Astrocyte (in vitro differentiated cells and primary cell): ENCODE results near the gene IRGQ. TPM values are rescaled to one million over a fixed set of nuclear protein-coding genes. Genes with fewer than 3 reads are reported as not detected.

Experiments used
- DNase-seq: peaks from one replicate; pipeline ENCODE4 v3.0.0-alpha.2; 2010; ENCODE audit warnings: low read depth
- FAIRE-seq: peaks from 2 replicates; lab custom pipeline; 2011; peaks lifted over from hg19 to GRCh38; lab: Jason Lieb, UNC
- H2AFZ ChIP-seq: 2 replicates; pipeline ENCODE4 v1.6.0; 2012; ENCODE audit warnings: low read depth, low read length, inconsistent platforms
- H3K27ac ChIP-seq: 2 replicates; pipeline ENCODE4 v1.5.1; 2011; ENCODE audit warnings: low read depth, low read length, inconsistent platforms
- H3K27me3 ChIP-seq: 2 replicates; pipeline ENCODE4 v1.6.0; 2011; ENCODE audit warnings: low read length, inconsistent platforms; ENCODE audit not compliant: insufficient read depth
- H3K36me3 ChIP-seq: 2 replicates; pipeline ENCODE4 v1.5.1; 2011; ENCODE audit warnings: low read length, inconsistent platforms; ENCODE audit not compliant: insufficient read depth
- H3K4me1 ChIP-seq: 2 replicates; pipeline ENCODE4 v1.5.1; 2011; ENCODE audit warnings: low read length, inconsistent platforms; ENCODE audit not compliant: insufficient read depth
- H3K4me2 ChIP-seq: 2 replicates; pipeline ENCODE4 v1.6.0; 2012; ENCODE audit warnings: low read length, inconsistent platforms
- H3K4me3 ChIP-seq: 2 replicates; pipeline ENCODE4 v1.5.1; 2011; ENCODE audit warnings: low read depth, mild to moderate bottlenecking, low read length, inconsistent platforms; ENCODE audit not compliant: insufficient read depth
- H3K79me2 ChIP-seq: 2 replicates; pipeline ENCODE4 v1.6.0; 2012; ENCODE audit warnings: mild to moderate bottlenecking, low read length, inconsistent platforms; ENCODE audit not compliant: insufficient read depth
- H3K9ac ChIP-seq: 2 replicates; pipeline ENCODE4 v1.6.0; 2012; ENCODE audit warnings: mild to moderate bottlenecking, low read length, inconsistent platforms
- H3K9me3 ChIP-seq: 2 replicates; pipeline ENCODE4 v1.5.1; 2012; ENCODE audit warnings: low read depth, mild to moderate bottlenecking, low read length, inconsistent platforms; ENCODE audit not compliant: insufficient read depth
- H4K20me1 ChIP-seq: 2 replicates; pipeline ENCODE4 v1.6.0; 2012; ENCODE audit warnings: low read length, inconsistent platforms; ENCODE audit not compliant: insufficient read depth
- H3K27ac Mint-ChIP-seq: one replicate; pipeline ENCODE4 v1.8.0; 2021; ENCODE audit warnings: mild to moderate bottlenecking, mixed read lengths; ENCODE audit not compliant: unreplicated experiment
- H3K27me3 Mint-ChIP-seq: one replicate; pipeline ENCODE4 v1.8.0; 2021; ENCODE audit warnings: low read depth, mixed read lengths; ENCODE audit not compliant: unreplicated experiment
- H3K36me3 Mint-ChIP-seq: one replicate; pipeline ENCODE4 v1.8.0; 2021; ENCODE audit warnings: low read depth, mixed read lengths; ENCODE audit not compliant: unreplicated experiment
- H3K4me1 Mint-ChIP-seq: one replicate; pipeline ENCODE4 v1.8.0; 2021; ENCODE audit warnings: low read depth, mixed read lengths; ENCODE audit not compliant: unreplicated experiment
- H3K4me3 Mint-ChIP-seq: one replicate; pipeline ENCODE4 v1.8.0; 2021; ENCODE audit warnings: mild to moderate bottlenecking, moderate library complexity, mixed read lengths; ENCODE audit not compliant: unreplicated experiment
- H3K9me3 Mint-ChIP-seq: one replicate; pipeline ENCODE4 v1.8.0; 2021; ENCODE audit warnings: mild to moderate bottlenecking, mixed read lengths; ENCODE audit not compliant: unreplicated experiment
- EZH2 ChIP-seq: IDR thresholded peaks from 2 replicates; pipeline ENCODE4 v1.6.1; 2012; ENCODE audit warnings: mild to moderate bottlenecking, low read length, inconsistent platforms; ENCODE audit not compliant: insufficient read depth
- total RNA-seq: library from RNA; stranded (reverse); gene quantifications from 2 replicates; pipeline ENCODE4 v1.2.1, GENCODE V29; 2021
- TF ChIP-seq, protein P1 (sequence below): IDR thresholded peaks from 2 replicates; pipeline ENCODE4 v1.5.1; 2011; ENCODE audit warnings: low read depth, mild to moderate bottlenecking, inconsistent platforms, low read length, moderate library complexity; ENCODE audit not compliant: insufficient read depth

IRGQ gene
- total RNA-seq, 1 donor from 2014 or later: 60.7 TPM

GRCh38 chr19:43569657-43570056, 26.3 kb downstream of the IRGQ start:
- no peak for FAIRE-seq
- H3K79me2 ChIP-seq: peaks cover 25% of the 10 kb centered on the region
- no peaks in the 10 kb centered on the region for H3K27me3 ChIP-seq
- DNase-seq: no peak
- Mint-ChIP-seq H3K9me3 (no peaks in the 10 kb centered on the region), H3K27me3 (no peaks in the 10 kb centered on the region), H3K4me1 (no peaks in the 10 kb centered on the region), H3K4me3 (no peak overlapping the region), H3K36me3 (peaks cover 1% of the 10 kb centered on the region), H3K27ac (no peak overlapping the region)
- H2AFZ ChIP-seq: no peak overlapping the region
- H4K20me1 ChIP-seq: peaks cover 12% of the 10 kb centered on the region
- H3K4me3 ChIP-seq: no peak overlapping the region
- H3K4me1 ChIP-seq: peaks cover 4% of the 10 kb centered on the region
- no peak for TF ChIP-seq EZH2
- TF ChIP-seq, protein P1, sequence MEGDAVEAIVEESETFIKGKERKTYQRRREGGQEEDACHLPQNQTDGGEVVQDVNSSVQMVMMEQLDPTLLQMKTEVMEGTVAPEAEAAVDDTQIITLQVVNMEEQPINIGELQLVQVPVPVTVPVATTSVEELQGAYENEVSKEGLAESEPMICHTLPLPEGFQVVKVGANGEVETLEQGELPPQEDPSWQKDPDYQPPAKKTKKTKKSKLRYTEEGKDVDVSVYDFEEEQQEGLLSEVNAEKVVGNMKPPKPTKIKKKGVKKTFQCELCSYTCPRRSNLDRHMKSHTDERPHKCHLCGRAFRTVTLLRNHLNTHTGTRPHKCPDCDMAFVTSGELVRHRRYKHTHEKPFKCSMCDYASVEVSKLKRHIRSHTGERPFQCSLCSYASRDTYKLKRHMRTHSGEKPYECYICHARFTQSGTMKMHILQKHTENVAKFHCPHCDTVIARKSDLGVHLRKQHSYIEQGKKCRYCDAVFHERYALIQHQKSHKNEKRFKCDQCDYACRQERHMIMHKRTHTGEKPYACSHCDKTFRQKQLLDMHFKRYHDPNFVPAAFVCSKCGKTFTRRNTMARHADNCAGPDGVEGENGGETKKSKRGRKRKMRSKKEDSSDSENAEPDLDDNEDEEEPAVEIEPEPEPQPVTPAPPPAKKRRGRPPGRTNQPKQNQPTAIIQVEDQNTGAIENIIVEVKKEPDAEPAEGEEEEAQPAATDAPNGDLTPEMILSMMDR: no peak
- H3K27ac ChIP-seq: no peak overlapping the region
- no peak overlapping the region for H3K4me2 ChIP-seq
- H3K9ac ChIP-seq: no peak overlapping the region
- no peaks in the 10 kb centered on the region for H3K9me3 ChIP-seq
- peaks cover 5% of the 10 kb centered on the region for H3K36me3 ChIP-seq

DNA sequence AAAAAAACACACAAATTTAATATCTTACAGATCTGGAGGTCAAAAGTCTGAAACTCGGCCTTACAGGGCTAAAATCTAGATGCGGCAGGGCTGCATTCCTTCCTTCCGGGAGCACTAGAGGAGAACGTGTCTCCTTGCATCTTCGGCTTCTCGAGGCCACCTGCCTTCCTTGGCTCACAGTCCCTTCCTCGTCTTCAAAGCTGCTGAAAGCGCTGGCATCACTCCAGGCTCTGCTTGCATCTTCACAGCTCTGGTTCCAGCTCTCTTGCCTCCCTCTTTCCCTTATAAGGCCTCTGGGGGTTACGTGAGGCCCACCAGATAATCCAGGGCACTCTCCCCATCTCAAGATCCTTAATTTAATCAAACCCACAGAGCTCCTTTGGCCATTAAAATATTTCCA, 31.1 kb downstream of the IRGQ start:
- TF ChIP-seq EZH2: no peak
- TF ChIP-seq, protein P1: no peak
- Mint-ChIP-seq H3K27me3 (no peaks in the 10 kb centered on the region), H3K27ac (peak overlapping the region; percentile 27), H3K9me3 (peaks cover 2% of the 10 kb centered on the region), H3K4me3 (no peak overlapping the region), H3K4me1 (peaks cover 7% of the 10 kb centered on the region), H3K36me3 (peaks cover 15% of the 10 kb centered on the region)
- peaks cover 11% of the 10 kb centered on the region for H3K4me1 ChIP-seq
- H3K27me3 ChIP-seq: no peaks in the 10 kb centered on the region
- DNase-seq (no peak), FAIRE-seq (no peak)
- peaks cover 7% of the 10 kb centered on the region for H3K79me2 ChIP-seq
- H3K9ac ChIP-seq: no peak overlapping the region
- peaks cover 6% of the 10 kb centered on the region for H3K36me3 ChIP-seq
- H3K4me2 ChIP-seq: no peak overlapping the region
- no peak overlapping the region for H3K27ac ChIP-seq
- H4K20me1 ChIP-seq: peaks cover 4% of the 10 kb centered on the region
- H3K9me3 ChIP-seq: no peaks in the 10 kb centered on the region
- no peak overlapping the region for H2AFZ ChIP-seq
- no peak overlapping the region for H3K4me3 ChIP-seq

GRCh38 chr19:43563816-43564457, 32.0 kb downstream of the IRGQ start:
- DNase-seq: no peak
- no peak overlapping the region for H3K9ac ChIP-seq
- H3K36me3 ChIP-seq: peaks cover 4% of the 10 kb centered on the region
- H3K9me3 Mint-ChIP-seq: peaks cover 2% of the 10 kb centered on the region
- H3K27me3 ChIP-seq: no peaks in the 10 kb centered on the region
- H3K4me3 ChIP-seq: no peak overlapping the region
- no peak overlapping the region for H2AFZ ChIP-seq
- no peak overlapping the region for H3K27ac ChIP-seq
- TF ChIP-seq, protein P1: no peak
- TF ChIP-seq EZH2: no peak
- no peaks in the 10 kb centered on the region for H4K20me1 ChIP-seq
- no peak overlapping the region for H3K4me3 Mint-ChIP-seq
- H3K27ac Mint-ChIP-seq: no peak overlapping the region
- peaks cover 15% of the 10 kb centered on the region for H3K36me3 Mint-ChIP-seq
- H3K27me3 Mint-ChIP-seq: no peaks in the 10 kb centered on the region
- no peaks in the 10 kb centered on the region for H3K9me3 ChIP-seq
- no peak for FAIRE-seq
- no peak overlapping the region for H3K4me2 ChIP-seq
- H3K79me2 ChIP-seq: peaks cover 7% of the 10 kb centered on the region
- peaks cover 11% of the 10 kb centered on the region for H3K4me1 ChIP-seq
- peaks cover 7% of the 10 kb centered on the region for H3K4me1 Mint-ChIP-seq
